A549 (cell line): ENCODE results near the gene ZER1. TPM values are rescaled to one million over a fixed set of nuclear protein-coding genes. Genes with fewer than 3 reads are reported as not detected.

Experiments used
- ATAC-seq, 2 experiments: fragments of 200-7000 bp in 1 of 2; fragments of >200 bp in 1 of 2; cut with Nextera tagmentation in 1 of 2; cut with Tn5 transposase in 1 of 2; 3 replicates each; pipeline versions ENCODE4 v1.8.0 to v1.9.1; 2018 to 2020; ENCODE audit warnings: mild to moderate bottlenecking in 1 of 2, moderate library complexity in 1 of 2
- CTCF ChIA-PET: fragments of 300-600 bp; sonication (Branson Sonifier 250); formaldehyde crosslinking; extraction: SDS; loops from one replicate; lab custom pipeline; 2021; ENCODE audit warnings: antibody characterized with exemption, inconsistent platforms; lab: Yijun Ruan, JAX
- POLR2A ChIA-PET: fragments of 350-600 bp; formaldehyde crosslinking; extraction: SDS; loops from one replicate; lab custom pipeline; 2021; ENCODE audit warnings: antibody characterized with exemption, inconsistent platforms; lab: Yijun Ruan, JAX
- DNase-seq, 2 experiments: peaks; one replicate each; pipeline versions ENCODE4 v3.0.0 to v3.0.0-alpha.2; 2011 to 2016; ENCODE audit warnings: low read depth in 1 of 2, low spot score in 1 of 2
- FAIRE-seq: peaks from 2 replicates; lab custom pipeline; 2011; peaks lifted over from hg19 to GRCh38; lab: Jason Lieb, UNC
- H3K27ac ChIP-seq, 2 experiments: fragments of >200 bp; sonication (Bioruptor Twin); formaldehyde crosslinking; 3 replicates each; pipeline ENCODE4 v1.5.1; 2016 to 2017
- H3K4me1 ChIP-seq: fragments of >200 bp; sonication (Bioruptor Twin); formaldehyde crosslinking; 3 replicates; pipeline ENCODE4 v1.6.1; 2016
- H3K4me2 ChIP-seq: fragments of >200 bp; sonication (Bioruptor Twin); formaldehyde crosslinking; 3 replicates; pipeline ENCODE4 v1.6.1; 2016
- H3K4me3 ChIP-seq: fragments of >200 bp; sonication (Bioruptor Twin); formaldehyde crosslinking; 3 replicates; pipeline ENCODE4 v1.5.1; 2016
- H3K9me3 ChIP-seq: fragments of >200 bp; sonication (Bioruptor Twin); formaldehyde crosslinking; 3 replicates; pipeline ENCODE4 v1.6.1; 2016
- CHD2 ChIP-seq: fragments of 150-350 bp; IDR thresholded peaks from 2 replicates; pipeline ENCODE4 v1.6.1; 2014; ENCODE audit warnings: low read length; ENCODE audit not compliant: partially characterized antibody
- CHD4 ChIP-seq: fragments of 200-600 bp; sonication (generic); IDR thresholded peaks from 2 replicates; pipeline ENCODE4 v1.6.1; 2016; ENCODE audit warnings: antibody characterized with exemption, mild to moderate bottlenecking, borderline replicate concordance
- EHF ChIP-seq: fragments of 250-450 bp; sonication (Bioruptor Pico); IDR thresholded peaks from 2 replicates; pipeline ENCODE4 v1.5.0; 2020; ENCODE audit warnings: mild to moderate bottlenecking
- EHMT2 ChIP-seq: fragments of 200-600 bp; sonication (generic); IDR thresholded peaks from 2 replicates; pipeline ENCODE4 v1.6.1; 2016; ENCODE audit warnings: antibody characterized with exemption, low read depth, mild to moderate bottlenecking, moderate library complexity
- ESRRA ChIP-seq: fragments of 150-350 bp; IDR thresholded peaks from 2 replicates; pipeline ENCODE4 v1.6.1; 2014; ENCODE audit warnings: mild to moderate bottlenecking, low read length, borderline replicate concordance
- FOSB ChIP-seq: fragments of 250-450 bp; sonication (Bioruptor Pico); IDR thresholded peaks from 2 replicates; pipeline ENCODE4 v1.5.0; 2020; ENCODE audit warnings: mild to moderate bottlenecking, moderate library complexity
- FOXS1 ChIP-seq: fragments of 250-450 bp; sonication (Bioruptor Pico); IDR thresholded peaks from 2 replicates; pipeline ENCODE4 v1.5.0; 2020; ENCODE audit warnings: mild to moderate bottlenecking, moderate library complexity
- GATA3 ChIP-seq: IDR thresholded peaks from 2 replicates; pipeline ENCODE4 v1.6.1; 2012; ENCODE audit warnings: borderline replicate concordance
- JUNB ChIP-seq: fragments of >200 bp; sonication (Bioruptor Twin); formaldehyde crosslinking; IDR thresholded peaks from 2 replicates; pipeline ENCODE4 v1.6.1; 2016
- KDM1A ChIP-seq: fragments of 200-600 bp; sonication (generic); IDR thresholded peaks from 2 replicates; pipeline ENCODE4 v1.6.1; 2016; ENCODE audit warnings: low read depth, mild to moderate bottlenecking
- KDM5A ChIP-seq: fragments of 200-600 bp; sonication (generic); IDR thresholded peaks from 2 replicates; pipeline ENCODE4 v1.6.1; 2016; ENCODE audit warnings: antibody characterized with exemption, mild to moderate bottlenecking
- PHF8 ChIP-seq: fragments of 200-600 bp; sonication (generic); IDR thresholded peaks from 2 replicates; pipeline ENCODE4 v1.6.1; 2016; ENCODE audit warnings: low read depth, mild to moderate bottlenecking, antibody characterized with exemption, moderate library complexity, borderline replicate concordance
- RARB ChIP-seq: fragments of 250-450 bp; sonication (Bioruptor Pico); IDR thresholded peaks from 2 replicates; pipeline ENCODE4 v1.8.0; 2021; ENCODE audit warnings: mild to moderate bottlenecking, moderate library complexity
- RCOR1 ChIP-seq: fragments of 150-350 bp; IDR thresholded peaks from 2 replicates; pipeline ENCODE4 v1.6.1; 2014; ENCODE audit warnings: antibody characterized with exemption, low read length, low read depth
- RNF2 ChIP-seq: fragments of 200-600 bp; sonication (generic); IDR thresholded peaks from 2 replicates; pipeline ENCODE4 v1.6.1; 2016; ENCODE audit warnings: low read depth, mild to moderate bottlenecking, antibody characterized with exemption, moderate library complexity, borderline replicate concordance
- WGBS: methylation state at CpG from one replicate; pipeline ENCODE4 v1.1.6; 2017; ENCODE audit errors: missing lambda C conversion rate; 5-methylcytosine and 5-hydroxymethylcytosine counted together
- polyA plus RNA-seq, 4 experiments: library from polyadenylated mRNA; depleted of rRNA in 3 of 4; stranded (reverse); fragments of >200 nt; fragmentation: RNase III in 1 of 4; extraction: RNeasy Plus Mini Kit Qiagen cat#74134 plus additional on column Dnase treatment in 1 of 4; gene quantifications; 2 replicates in 3 of 4; 3 replicates in 1 of 4; pipeline ENCODE4 v1.2.3, GENCODE V29; 2011 to 2017
- TF ChIP-seq, protein P1 (sequence below): IDR thresholded peaks from 2 replicates; pipeline ENCODE4 v1.6.1; 2012
- TF ChIP-seq, protein P2 (sequence below): fragments of >200 bp; sonication (Bioruptor Twin); formaldehyde crosslinking; IDR thresholded peaks from 3 replicates; pipeline ENCODE4 v1.5.1; 2016
- TF ChIP-seq, protein P3 (sequence below): fragments of >200 bp; sonication (Bioruptor Twin); formaldehyde crosslinking; IDR thresholded peaks from 3 replicates; pipeline ENCODE4 v1.6.1; 2016
- TF ChIP-seq, protein P4 (sequence below): fragments of 450-650 bp; IDR thresholded peaks from 2 replicates; pipeline ENCODE4 v1.6.1; 2014; ENCODE audit warnings: antibody characterized with exemption
- TF ChIP-seq, protein P5 (sequence below): fragments of 200-600 bp; sonication (generic); IDR thresholded peaks from 2 replicates; pipeline ENCODE4 v1.6.1; 2016; ENCODE audit warnings: antibody characterized with exemption, mild to moderate bottlenecking, moderate library complexity
- TF ChIP-seq, protein P6 (sequence below): fragments of >200 bp; sonication (Bioruptor Twin); formaldehyde crosslinking; IDR thresholded peaks from 2 replicates; pipeline ENCODE4 v1.6.1; 2016
- TF ChIP-seq, protein P7 (sequence below): fragments of 250-450 bp; sonication (Bioruptor Pico); IDR thresholded peaks from 2 replicates; pipeline ENCODE4 v1.5.0; 2020; ENCODE audit warnings: low read depth, mild to moderate bottlenecking, moderate library complexity
- TF ChIP-seq, protein P8 (sequence below): fragments of 150-350 bp; IDR thresholded peaks from 2 replicates; pipeline ENCODE4 v1.6.1; 2014; ENCODE audit warnings: low read depth, mild to moderate bottlenecking, low read length

Gene ZER1
- polyA plus RNA-seq, 2 of the 4 experiments (the other 2 are of a cell fraction) = 9.1 to 13.4 TPM

DNA sequence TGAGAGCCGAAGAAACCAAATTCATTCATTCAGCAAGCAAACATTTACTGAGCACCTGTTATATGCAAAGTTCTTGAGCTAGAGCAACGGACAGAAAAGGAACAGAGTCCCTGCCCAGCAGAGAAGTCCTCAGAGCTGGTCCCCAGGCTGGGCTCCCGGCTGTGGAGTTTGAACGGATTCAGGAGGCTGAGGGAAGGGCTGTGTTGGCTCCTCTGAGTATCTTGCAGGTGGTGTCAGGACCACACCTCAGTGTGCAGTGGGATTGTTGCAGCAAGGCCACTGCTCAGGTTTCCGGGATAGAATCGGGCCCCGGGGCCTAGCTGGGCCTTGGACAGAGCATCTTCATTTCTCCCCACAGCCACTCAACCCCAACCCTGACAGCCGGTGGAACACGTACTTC lies 20.4 kb upstream of the ZER1 start:
- H3K4me2 ChIP-seq = no peak overlapping the region
- peaks cover 6% of the 10 kb centered on the region; the same call in 2 of the 3 replicates for H3K4me1 ChIP-seq
- POLR2A ChIA-PET = interaction anchor here (0.6 kb wide), 1 partner anchor 340 kb away, joined by 4 read pairs; no protein-coding TSS in a partner anchor
- no peak for DNase-seq
- WGBS = 86% methylated on average over 8 of the region's 9 CpGs
- FAIRE-seq = no peak
- CTCF ChIA-PET = interaction anchor here (1.2 to 3.1 kb wide), 7 partner anchors 10 to 157 kb away, joined by 3 to 12 read pairs (median 5); partner anchors contain the start of gene ENDOG
- TF ChIP-seq KDM1A (no peak), FOSB (CRISPR knock-in tag) (no peak), RNF2 (no peak), CHD4 (no peak), JUNB (no peak), RARB (no peak), PHF8 (no peak), CHD2 (no peak), ESRRA (no peak)
- TF ChIP-seq, protein P1, sequence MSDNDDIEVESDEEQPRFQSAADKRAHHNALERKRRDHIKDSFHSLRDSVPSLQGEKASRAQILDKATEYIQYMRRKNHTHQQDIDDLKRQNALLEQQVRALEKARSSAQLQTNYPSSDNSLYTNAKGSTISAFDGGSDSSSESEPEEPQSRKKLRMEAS = no peak
- TF ChIP-seq, protein P2, sequence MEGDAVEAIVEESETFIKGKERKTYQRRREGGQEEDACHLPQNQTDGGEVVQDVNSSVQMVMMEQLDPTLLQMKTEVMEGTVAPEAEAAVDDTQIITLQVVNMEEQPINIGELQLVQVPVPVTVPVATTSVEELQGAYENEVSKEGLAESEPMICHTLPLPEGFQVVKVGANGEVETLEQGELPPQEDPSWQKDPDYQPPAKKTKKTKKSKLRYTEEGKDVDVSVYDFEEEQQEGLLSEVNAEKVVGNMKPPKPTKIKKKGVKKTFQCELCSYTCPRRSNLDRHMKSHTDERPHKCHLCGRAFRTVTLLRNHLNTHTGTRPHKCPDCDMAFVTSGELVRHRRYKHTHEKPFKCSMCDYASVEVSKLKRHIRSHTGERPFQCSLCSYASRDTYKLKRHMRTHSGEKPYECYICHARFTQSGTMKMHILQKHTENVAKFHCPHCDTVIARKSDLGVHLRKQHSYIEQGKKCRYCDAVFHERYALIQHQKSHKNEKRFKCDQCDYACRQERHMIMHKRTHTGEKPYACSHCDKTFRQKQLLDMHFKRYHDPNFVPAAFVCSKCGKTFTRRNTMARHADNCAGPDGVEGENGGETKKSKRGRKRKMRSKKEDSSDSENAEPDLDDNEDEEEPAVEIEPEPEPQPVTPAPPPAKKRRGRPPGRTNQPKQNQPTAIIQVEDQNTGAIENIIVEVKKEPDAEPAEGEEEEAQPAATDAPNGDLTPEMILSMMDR = no peak
- TF ChIP-seq, protein P3, sequence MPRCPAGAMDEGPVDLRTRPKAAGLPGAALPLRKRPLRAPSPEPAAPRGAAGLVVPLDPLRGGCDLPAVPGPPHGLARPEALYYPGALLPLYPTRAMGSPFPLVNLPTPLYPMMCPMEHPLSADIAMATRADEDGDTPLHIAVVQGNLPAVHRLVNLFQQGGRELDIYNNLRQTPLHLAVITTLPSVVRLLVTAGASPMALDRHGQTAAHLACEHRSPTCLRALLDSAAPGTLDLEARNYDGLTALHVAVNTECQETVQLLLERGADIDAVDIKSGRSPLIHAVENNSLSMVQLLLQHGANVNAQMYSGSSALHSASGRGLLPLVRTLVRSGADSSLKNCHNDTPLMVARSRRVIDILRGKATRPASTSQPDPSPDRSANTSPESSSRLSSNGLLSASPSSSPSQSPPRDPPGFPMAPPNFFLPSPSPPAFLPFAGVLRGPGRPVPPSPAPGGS = no peak
- TF ChIP-seq, protein P4, sequence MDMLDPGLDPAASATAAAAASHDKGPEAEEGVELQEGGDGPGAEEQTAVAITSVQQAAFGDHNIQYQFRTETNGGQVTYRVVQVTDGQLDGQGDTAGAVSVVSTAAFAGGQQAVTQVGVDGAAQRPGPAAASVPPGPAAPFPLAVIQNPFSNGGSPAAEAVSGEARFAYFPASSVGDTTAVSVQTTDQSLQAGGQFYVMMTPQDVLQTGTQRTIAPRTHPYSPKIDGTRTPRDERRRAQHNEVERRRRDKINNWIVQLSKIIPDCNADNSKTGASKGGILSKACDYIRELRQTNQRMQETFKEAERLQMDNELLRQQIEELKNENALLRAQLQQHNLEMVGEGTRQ = no peak
- TF ChIP-seq, protein P5, sequence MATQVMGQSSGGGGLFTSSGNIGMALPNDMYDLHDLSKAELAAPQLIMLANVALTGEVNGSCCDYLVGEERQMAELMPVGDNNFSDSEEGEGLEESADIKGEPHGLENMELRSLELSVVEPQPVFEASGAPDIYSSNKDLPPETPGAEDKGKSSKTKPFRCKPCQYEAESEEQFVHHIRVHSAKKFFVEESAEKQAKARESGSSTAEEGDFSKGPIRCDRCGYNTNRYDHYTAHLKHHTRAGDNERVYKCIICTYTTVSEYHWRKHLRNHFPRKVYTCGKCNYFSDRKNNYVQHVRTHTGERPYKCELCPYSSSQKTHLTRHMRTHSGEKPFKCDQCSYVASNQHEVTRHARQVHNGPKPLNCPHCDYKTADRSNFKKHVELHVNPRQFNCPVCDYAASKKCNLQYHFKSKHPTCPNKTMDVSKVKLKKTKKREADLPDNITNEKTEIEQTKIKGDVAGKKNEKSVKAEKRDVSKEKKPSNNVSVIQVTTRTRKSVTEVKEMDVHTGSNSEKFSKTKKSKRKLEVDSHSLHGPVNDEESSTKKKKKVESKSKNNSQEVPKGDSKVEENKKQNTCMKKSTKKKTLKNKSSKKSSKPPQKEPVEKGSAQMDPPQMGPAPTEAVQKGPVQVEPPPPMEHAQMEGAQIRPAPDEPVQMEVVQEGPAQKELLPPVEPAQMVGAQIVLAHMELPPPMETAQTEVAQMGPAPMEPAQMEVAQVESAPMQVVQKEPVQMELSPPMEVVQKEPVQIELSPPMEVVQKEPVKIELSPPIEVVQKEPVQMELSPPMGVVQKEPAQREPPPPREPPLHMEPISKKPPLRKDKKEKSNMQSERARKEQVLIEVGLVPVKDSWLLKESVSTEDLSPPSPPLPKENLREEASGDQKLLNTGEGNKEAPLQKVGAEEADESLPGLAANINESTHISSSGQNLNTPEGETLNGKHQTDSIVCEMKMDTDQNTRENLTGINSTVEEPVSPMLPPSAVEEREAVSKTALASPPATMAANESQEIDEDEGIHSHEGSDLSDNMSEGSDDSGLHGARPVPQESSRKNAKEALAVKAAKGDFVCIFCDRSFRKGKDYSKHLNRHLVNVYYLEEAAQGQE = no peak
- H3K9me3 ChIP-seq = no peaks in the 10 kb centered on the region
- H3K4me3 ChIP-seq = no peak overlapping the region
- H3K27ac ChIP-seq = no peak overlapping the region
- no peak for ATAC-seq

DNA sequence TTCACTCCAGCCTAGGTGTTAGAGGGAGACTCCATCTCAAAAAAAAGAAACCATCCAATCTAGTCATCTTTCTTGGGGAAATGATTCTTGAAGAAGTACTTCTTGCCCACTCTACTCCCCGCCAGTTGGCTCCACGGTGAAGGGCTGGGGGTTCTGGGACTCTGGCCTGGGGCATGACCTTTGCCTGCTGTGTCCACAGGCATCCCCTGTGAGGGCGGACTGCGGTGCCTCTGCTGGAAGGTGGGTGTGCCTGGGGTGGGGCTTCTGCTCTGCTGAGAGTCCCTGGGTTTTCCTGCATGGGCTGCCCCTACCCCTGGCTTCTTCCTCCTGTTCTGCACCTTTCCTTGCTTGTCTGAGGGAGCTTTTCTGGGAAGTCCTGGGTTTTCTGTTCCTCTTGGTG lies 18.8 kb upstream of the ZER1 start:
- CTCF ChIA-PET = interaction anchor here (2.3 to 3.1 kb wide), 2 partner anchors 27 to 138 kb away, joined by 5 to 12 read pairs; partner anchors contain the start of gene ENDOG
- POLR2A ChIA-PET = no interaction called here
- H3K4me2 ChIP-seq = no peak overlapping the region
- FAIRE-seq (no peak), ATAC-seq (no peak), DNase-seq (no peak)
- peaks cover 6% of the 10 kb centered on the region; the same call in 2 of the 3 replicates for H3K4me1 ChIP-seq
- no peaks in the 10 kb centered on the region for H3K9me3 ChIP-seq
- 89% methylated on average over 4 of the region's 4 CpGs for WGBS
- H3K4me3 ChIP-seq = no peak overlapping the region
- H3K27ac ChIP-seq = no peak overlapping the region
- TF ChIP-seq, protein P2 = no peak
- TF ChIP-seq RCOR1 = no peak
- no peak for TF ChIP-seq FOXS1
- no peak for TF ChIP-seq EHMT2
- no peak for TF ChIP-seq CHD2
- no peak for TF ChIP-seq EHF (CRISPR knock-in tag)
- TF ChIP-seq, protein P6, sequence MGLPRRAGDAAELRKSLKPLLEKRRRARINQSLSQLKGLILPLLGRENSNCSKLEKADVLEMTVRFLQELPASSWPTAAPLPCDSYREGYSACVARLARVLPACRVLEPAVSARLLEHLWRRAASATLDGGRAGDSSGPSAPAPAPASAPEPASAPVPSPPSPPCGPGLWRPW = no peak
- TF ChIP-seq KDM5A = no peak
- no peak for TF ChIP-seq JUNB
- TF ChIP-seq, protein P7, sequence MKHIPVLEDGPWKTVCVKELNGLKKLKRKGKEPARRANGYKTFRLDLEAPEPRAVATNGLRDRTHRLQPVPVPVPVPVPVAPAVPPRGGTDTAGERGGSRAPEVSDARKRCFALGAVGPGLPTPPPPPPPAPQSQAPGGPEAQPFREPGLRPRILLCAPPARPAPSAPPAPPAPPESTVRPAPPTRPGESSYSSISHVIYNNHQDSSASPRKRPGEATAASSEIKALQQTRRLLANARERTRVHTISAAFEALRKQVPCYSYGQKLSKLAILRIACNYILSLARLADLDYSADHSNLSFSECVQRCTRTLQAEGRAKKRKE = no peak
- TF ChIP-seq, protein P8, sequence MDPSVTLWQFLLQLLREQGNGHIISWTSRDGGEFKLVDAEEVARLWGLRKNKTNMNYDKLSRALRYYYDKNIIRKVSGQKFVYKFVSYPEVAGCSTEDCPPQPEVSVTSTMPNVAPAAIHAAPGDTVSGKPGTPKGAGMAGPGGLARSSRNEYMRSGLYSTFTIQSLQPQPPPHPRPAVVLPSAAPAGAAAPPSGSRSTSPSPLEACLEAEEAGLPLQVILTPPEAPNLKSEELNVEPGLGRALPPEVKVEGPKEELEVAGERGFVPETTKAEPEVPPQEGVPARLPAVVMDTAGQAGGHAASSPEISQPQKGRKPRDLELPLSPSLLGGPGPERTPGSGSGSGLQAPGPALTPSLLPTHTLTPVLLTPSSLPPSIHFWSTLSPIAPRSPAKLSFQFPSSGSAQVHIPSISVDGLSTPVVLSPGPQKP = no peak
- no peak for TF ChIP-seq GATA3
